Measurements from ENCODE around the gene RBM17. TPM values are rescaled to one million over a fixed set of nuclear protein-coding genes. Genes with fewer than 3 reads are reported as not detected.
A peak's percentile ranks its signal among the peaks of the same experiment; 100 is the strongest.

Gene RBM17
- total and polyA plus RNA-seq, 10 of the 15 experiments (the other 5 are each of a cell fraction or from before 2014, with no cell fraction given): 28.4 to 181 (median 83.9) TPM

GRCh38 chr10:6163364-6164270, 74.8 kb downstream of the RBM17 start (continued):
- TF ChIP-seq ZNF274 (IDR thresholded peaks at IDR 0.05; ENCODE audit: insufficient read depth, insufficient read length) (no peak), SREBF2 (IDR thresholded peaks at IDR 0.05; ENCODE audit: low read length) (no peak), IRF3 (IDR thresholded peaks at IDR 0.05) (no peak), FOS (IDR thresholded peaks at IDR 0.05; ENCODE audit: borderline replicate concordance, extremely low read depth, insufficient read length) (peak; percentile 17), EP300 (IDR thresholded peaks at IDR 0.05; ENCODE audit: borderline replicate concordance in 1 of 2, control insufficient read depth in 1 of 2, low read depth in 2 of 2, low read length in 2 of 2) (no peak), NFYA (IDR thresholded peaks at IDR 0.05; ENCODE audit: borderline replicate concordance, low read depth, low read length) (no peak), ZBED1 (IDR thresholded peaks at IDR 0.05; ENCODE audit: borderline replicate concordance) (no peak)
- TF ChIP-seq, protein P1, sequence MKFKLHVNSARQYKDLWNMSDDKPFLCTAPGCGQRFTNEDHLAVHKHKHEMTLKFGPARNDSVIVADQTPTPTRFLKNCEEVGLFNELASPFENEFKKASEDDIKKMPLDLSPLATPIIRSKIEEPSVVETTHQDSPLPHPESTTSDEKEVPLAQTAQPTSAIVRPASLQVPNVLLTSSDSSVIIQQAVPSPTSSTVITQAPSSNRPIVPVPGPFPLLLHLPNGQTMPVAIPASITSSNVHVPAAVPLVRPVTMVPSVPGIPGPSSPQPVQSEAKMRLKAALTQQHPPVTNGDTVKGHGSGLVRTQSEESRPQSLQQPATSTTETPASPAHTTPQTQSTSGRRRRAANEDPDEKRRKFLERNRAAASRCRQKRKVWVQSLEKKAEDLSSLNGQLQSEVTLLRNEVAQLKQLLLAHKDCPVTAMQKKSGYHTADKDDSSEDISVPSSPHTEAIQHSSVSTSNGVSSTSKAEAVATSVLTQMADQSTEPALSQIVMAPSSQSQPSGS (IDR thresholded peaks at IDR 0.05; ENCODE audit: low read length): no peak
- TF ChIP-seq, protein P2, sequence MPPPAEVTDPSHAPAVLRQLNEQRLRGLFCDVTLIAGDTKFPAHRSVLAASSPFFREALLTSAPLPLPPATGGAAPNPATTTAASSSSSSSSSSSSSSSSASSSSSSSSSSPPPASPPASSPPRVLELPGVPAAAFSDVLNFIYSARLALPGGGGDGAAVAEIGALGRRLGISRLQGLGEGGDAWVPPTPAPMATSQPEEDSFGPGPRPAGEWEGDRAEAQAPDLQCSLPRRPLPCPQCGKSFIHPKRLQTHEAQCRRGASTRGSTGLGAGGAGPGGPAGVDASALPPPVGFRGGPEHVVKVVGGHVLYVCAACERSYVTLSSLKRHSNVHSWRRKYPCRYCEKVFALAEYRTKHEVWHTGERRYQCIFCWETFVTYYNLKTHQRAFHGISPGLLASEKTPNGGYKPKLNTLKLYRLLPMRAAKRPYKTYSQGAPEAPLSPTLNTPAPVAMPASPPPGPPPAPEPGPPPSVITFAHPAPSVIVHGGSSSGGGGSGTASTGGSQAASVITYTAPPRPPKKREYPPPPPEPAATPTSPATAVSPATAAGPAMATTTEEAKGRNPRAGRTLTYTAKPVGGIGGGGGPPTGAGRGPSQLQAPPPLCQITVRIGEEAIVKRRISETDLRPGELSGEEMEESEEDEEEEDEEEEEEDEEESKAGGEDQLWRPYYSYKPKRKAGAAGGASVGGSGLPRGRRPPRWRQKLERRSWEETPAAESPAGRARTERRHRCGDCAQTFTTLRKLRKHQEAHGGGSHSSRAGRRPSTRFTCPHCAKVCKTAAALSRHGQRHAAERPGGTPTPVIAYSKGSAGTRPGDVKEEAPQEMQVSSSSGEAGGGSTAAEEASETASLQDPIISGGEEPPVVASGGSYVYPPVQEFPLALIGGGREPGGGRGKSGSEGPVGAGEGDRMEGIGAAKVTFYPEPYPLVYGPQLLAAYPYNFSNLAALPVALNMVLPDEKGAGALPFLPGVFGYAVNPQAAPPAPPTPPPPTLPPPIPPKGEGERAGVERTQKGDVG (CRISPR knock-in tag; IDR thresholded peaks at IDR 0.05): no peak
